SU-DHL-6 (cell line): ENCODE measurements around the gene PLD3.

Source experiments
- H2AFZ ChIP-seq: fragments of 200-600 bp; sonication (generic); 2 replicates; pipeline ENCODE4 v1.6.1; 2014; ENCODE audit warnings: low read depth, mild to moderate bottlenecking, moderate library complexity, mixed read lengths, antibody characterized with exemption, low read length; ENCODE audit not compliant: severe bottlenecking
- H3F3A ChIP-seq: fragments of 200-600 bp; shearing (Covaris generic); 2 replicates; pipeline ENCODE4 v1.6.0; 2016; ENCODE audit warnings: antibody characterized with exemption, mild to moderate bottlenecking; ENCODE audit not compliant: insufficient read depth
- H3K27ac ChIP-seq: fragments of 200-600 bp; sonication (generic); 2 replicates; pipeline ENCODE4 v1.5.1; 2016; ENCODE audit warnings: low read depth, mild to moderate bottlenecking, low read length, moderate library complexity, mixed read lengths
- H3K27me3 ChIP-seq: fragments of 200-600 bp; sonication (generic), shearing (Covaris generic); 2 replicates; pipeline ENCODE4 v1.6.0; 2014; ENCODE audit warnings: mild to moderate bottlenecking, low read length
- H3K36me3 ChIP-seq: fragments of 200-600 bp; sonication (generic); 2 replicates; pipeline ENCODE4 v1.6.1; 2014; ENCODE audit warnings: mild to moderate bottlenecking, low read length, mixed read lengths
- H3K4me2 ChIP-seq: fragments of 300-600, 200-600 bp; shearing (Covaris generic), sonication (generic); 2 replicates; pipeline ENCODE4 v1.6.0; 2014; ENCODE audit warnings: low read length, low read depth, mild to moderate bottlenecking; ENCODE audit not compliant: poor library complexity, severe bottlenecking
- H3K4me3 ChIP-seq: fragments of 200-600 bp; sonication (generic); 2 replicates; pipeline ENCODE4 v1.5.1; 2014; ENCODE audit warnings: antibody characterized with exemption, low read length, mild to moderate bottlenecking, mixed read lengths; ENCODE audit not compliant: insufficient read depth, poor library complexity, severe bottlenecking
- H3K79me2 ChIP-seq: fragments of 200-600 bp; sonication (generic); 2 replicates; pipeline ENCODE4 v1.6.1; 2014; ENCODE audit warnings: mild to moderate bottlenecking, low read length, moderate library complexity; ENCODE audit not compliant: insufficient read depth
- H3K9ac ChIP-seq: fragments of 200-600 bp; sonication (generic); 2 replicates; pipeline ENCODE4 v1.7.0; 2014; ENCODE audit warnings: mild to moderate bottlenecking, low read length
- H3K9me2 ChIP-seq: fragments of 200-600 bp; sonication (generic); replicated peaks from 2 replicates; pipeline ENCODE4 v1.6.1; 2014; ENCODE audit warnings: low read length; ENCODE audit not compliant: insufficient read depth
- H3K9me3 ChIP-seq: fragments of 200-600 bp; sonication (generic); 2 replicates; pipeline ENCODE4 v1.6.1; 2014; ENCODE audit warnings: low read length, mixed read lengths; ENCODE audit not compliant: insufficient read depth
- H4K20me1 ChIP-seq: fragments of 200-600 bp; sonication (generic); 2 replicates; pipeline ENCODE4 v1.6.1; 2014; ENCODE audit warnings: low read depth, mild to moderate bottlenecking, antibody characterized with exemption, low read length, moderate library complexity, mixed read lengths
- EZH2phosphoT487 ChIP-seq: fragments of 200-600 bp; sonication (generic), shearing (Covaris generic); conservative IDR thresholded peaks from 2 replicates; pipeline ENCODE4 v1.6.1; 2018; ENCODE audit warnings: mild to moderate bottlenecking, antibody characterized with exemption, low read length, moderate library complexity, mixed read lengths
- TF ChIP-seq, protein P1 (sequence below): fragments of 200-600 bp; sonication (generic); IDR thresholded peaks from one replicate; pipeline ENCODE4 v1.5.1; 2017; ENCODE audit warnings: antibody characterized with exemption, mild to moderate bottlenecking, low read length, moderate library complexity; ENCODE audit not compliant: insufficient read depth, poor library complexity, severe bottlenecking

PLD3 gene

DNA sequence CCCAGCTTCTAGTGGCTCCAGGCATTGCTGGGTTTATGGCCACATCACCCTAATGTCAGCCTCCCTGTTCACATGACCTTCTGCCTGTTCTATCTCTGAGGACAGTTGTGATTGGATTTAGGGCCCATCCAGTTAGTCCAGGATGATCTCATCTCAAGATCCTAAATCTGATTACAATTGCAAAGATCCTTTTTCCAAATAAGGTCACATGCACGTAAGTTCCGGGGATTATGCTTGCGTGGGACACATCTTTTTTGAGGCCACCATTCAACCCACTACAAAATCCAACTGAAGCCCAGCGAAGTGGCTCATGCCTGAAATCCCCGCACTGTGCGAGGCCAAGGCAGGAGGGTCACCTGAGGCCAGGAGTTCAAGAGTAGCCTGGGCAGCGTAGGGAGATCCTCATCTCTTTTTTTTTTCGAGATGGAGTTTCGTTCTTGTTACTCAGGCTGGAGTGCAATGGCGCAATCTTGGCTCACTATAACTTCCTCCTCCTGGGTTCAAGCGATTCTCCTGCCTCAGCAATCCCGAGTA is 12.3 kb downstream of the PLD3 start:
- no peaks in the 10 kb centered on the region for H3K9me2 ChIP-seq
- no peaks in the 10 kb centered on the region for H4K20me1 ChIP-seq
- H3K27ac ChIP-seq = no peak overlapping the region
- H3K36me3 ChIP-seq = no peaks in the 10 kb centered on the region
- H3K4me2 ChIP-seq = no peak overlapping the region
- no peak overlapping the region for H3K4me3 ChIP-seq
- no peak overlapping the region for H3K9ac ChIP-seq
- H3F3A ChIP-seq = no peaks in the 10 kb centered on the region
- H3K9me3 ChIP-seq = no peaks in the 10 kb centered on the region
- no peaks in the 10 kb centered on the region for H3K27me3 ChIP-seq
- H3K79me2 ChIP-seq = no peaks in the 10 kb centered on the region
- no peak overlapping the region for H2AFZ ChIP-seq
- TF ChIP-seq, protein P1, sequence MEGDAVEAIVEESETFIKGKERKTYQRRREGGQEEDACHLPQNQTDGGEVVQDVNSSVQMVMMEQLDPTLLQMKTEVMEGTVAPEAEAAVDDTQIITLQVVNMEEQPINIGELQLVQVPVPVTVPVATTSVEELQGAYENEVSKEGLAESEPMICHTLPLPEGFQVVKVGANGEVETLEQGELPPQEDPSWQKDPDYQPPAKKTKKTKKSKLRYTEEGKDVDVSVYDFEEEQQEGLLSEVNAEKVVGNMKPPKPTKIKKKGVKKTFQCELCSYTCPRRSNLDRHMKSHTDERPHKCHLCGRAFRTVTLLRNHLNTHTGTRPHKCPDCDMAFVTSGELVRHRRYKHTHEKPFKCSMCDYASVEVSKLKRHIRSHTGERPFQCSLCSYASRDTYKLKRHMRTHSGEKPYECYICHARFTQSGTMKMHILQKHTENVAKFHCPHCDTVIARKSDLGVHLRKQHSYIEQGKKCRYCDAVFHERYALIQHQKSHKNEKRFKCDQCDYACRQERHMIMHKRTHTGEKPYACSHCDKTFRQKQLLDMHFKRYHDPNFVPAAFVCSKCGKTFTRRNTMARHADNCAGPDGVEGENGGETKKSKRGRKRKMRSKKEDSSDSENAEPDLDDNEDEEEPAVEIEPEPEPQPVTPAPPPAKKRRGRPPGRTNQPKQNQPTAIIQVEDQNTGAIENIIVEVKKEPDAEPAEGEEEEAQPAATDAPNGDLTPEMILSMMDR = no peak
- TF ChIP-seq EZH2phosphoT487 = no peak

DNA sequence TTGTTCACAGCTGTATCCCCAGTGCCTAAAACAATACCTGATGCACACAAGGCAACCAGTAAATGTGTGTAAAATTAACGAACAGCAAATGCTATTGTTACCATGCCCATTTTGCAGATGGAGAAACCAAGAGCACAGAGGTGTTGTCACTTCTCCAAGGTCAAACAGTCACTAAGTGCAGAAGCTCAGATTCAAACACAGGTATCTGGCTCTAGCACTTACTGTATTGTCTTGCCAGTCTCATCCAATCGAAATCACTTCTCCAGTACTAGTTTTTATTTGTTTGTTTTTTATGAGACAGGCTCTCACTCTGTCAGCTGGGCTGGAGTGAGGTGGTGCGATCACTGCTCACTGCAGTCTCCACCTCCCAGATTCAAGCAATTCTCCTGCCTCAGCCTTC is 13.7 kb downstream of the PLD3 start:
- Histone ChIP-seq H3K27ac (no peak overlapping the region), H3K9ac (no peak overlapping the region), H3K4me3 (no peak overlapping the region), H3K4me2 (no peak overlapping the region), H2AFZ (no peak overlapping the region), H3K27me3 (no peaks in the 10 kb centered on the region), H3K9me3 (no peaks in the 10 kb centered on the region), H3K79me2 (no peaks in the 10 kb centered on the region), H4K20me1 (no peaks in the 10 kb centered on the region), H3K9me2 (no peaks in the 10 kb centered on the region), H3F3A (no peaks in the 10 kb centered on the region), H3K36me3 (no peaks in the 10 kb centered on the region)
- no peak for TF ChIP-seq EZH2phosphoT487
- TF ChIP-seq, protein P1 = no peak

DNA sequence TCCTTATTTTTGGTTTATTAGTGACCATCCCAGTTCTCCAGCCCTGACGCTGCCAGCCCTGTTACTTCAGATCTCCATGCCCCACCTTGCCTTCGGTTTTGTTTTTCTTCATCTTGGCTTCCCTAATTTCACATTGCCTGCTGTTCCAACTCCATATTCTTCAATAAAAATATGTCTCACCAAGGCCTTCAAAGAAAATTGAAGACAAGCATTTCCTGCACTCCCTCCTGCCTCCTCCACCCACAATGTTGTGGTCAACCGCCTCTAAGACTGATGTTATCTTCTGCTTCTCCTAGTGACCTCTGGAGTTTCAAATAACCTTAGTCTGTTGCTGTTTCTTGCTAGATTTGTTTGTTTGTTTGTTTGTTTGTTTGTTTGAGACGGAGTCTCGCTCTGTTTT is 14.6 kb downstream of the PLD3 start:
- Histone ChIP-seq H3K9me2 (no peaks in the 10 kb centered on the region), H3K27me3 (no peaks in the 10 kb centered on the region), H3K27ac (no peak overlapping the region), H3K9ac (no peak overlapping the region), H3F3A (no peaks in the 10 kb centered on the region), H3K36me3 (no peaks in the 10 kb centered on the region), H3K4me3 (no peak overlapping the region), H2AFZ (no peak overlapping the region), H3K4me2 (no peak overlapping the region), H4K20me1 (no peaks in the 10 kb centered on the region), H3K79me2 (no peaks in the 10 kb centered on the region), H3K9me3 (no peaks in the 10 kb centered on the region)
- TF ChIP-seq, protein P1 = no peak
